Glutamatergic neuron (in vitro differentiated cells): Measurements from ENCODE around the gene TM4SF5. TPM values are rescaled to one million over a fixed set of nuclear protein-coding genes. Genes with fewer than 3 reads are reported as not detected.

ENCODE experiments used
- DNase-seq: peaks from one replicate; pipeline ENCODE4 v3.0.0; 2022
- H3K27ac Mint-ChIP-seq: one replicate; pipeline ENCODE4 v1.8.0; 2020; ENCODE audit warnings: mild to moderate bottlenecking, mixed read lengths, inconsistent platforms; ENCODE audit not compliant: unreplicated experiment
- H3K27me3 Mint-ChIP-seq: one replicate; pipeline ENCODE4 v1.8.0; 2020; ENCODE audit warnings: mild to moderate bottlenecking, moderate library complexity, mixed read lengths, inconsistent platforms; ENCODE audit not compliant: unreplicated experiment
- H3K36me3 Mint-ChIP-seq: one replicate; pipeline ENCODE4 v1.8.0; 2020; ENCODE audit warnings: mild to moderate bottlenecking, mixed read lengths, inconsistent platforms; ENCODE audit not compliant: unreplicated experiment
- H3K4me1 Mint-ChIP-seq: one replicate; pipeline ENCODE4 v1.8.0; 2020; ENCODE audit warnings: mild to moderate bottlenecking, low read depth, mixed read lengths, inconsistent platforms; ENCODE audit not compliant: unreplicated experiment
- H3K4me3 Mint-ChIP-seq: one replicate; pipeline ENCODE4 v1.8.0; 2020; ENCODE audit warnings: mild to moderate bottlenecking, mixed read lengths, inconsistent platforms; ENCODE audit not compliant: unreplicated experiment
- H3K9me3 Mint-ChIP-seq: one replicate; pipeline ENCODE4 v1.8.0; 2020; ENCODE audit warnings: mild to moderate bottlenecking, moderate library complexity, mixed read lengths, inconsistent platforms; ENCODE audit not compliant: unreplicated experiment
- total RNA-seq: library from RNA; stranded (reverse); fragmentation: NEBNext Ultra II Directional; extraction: Animal tissue kit (Norgen Biotek cat#: 25700); gene quantifications from one replicate; pipeline ENCODE4 v1.2.1, GENCODE V29; 2021; ENCODE audit not compliant: unreplicated experiment
- TF ChIP-seq, protein P1 (sequence below): fragments of 200-600 bp; sonication (generic); IDR thresholded peaks from one replicate; pipeline ENCODE4 v1.5.0; 2021; ENCODE audit not compliant: partially characterized antibody, unreplicated experiment

The TM4SF5 gene
- total RNA-seq, 1 donor from 2014 or later, result not detected

DNA sequence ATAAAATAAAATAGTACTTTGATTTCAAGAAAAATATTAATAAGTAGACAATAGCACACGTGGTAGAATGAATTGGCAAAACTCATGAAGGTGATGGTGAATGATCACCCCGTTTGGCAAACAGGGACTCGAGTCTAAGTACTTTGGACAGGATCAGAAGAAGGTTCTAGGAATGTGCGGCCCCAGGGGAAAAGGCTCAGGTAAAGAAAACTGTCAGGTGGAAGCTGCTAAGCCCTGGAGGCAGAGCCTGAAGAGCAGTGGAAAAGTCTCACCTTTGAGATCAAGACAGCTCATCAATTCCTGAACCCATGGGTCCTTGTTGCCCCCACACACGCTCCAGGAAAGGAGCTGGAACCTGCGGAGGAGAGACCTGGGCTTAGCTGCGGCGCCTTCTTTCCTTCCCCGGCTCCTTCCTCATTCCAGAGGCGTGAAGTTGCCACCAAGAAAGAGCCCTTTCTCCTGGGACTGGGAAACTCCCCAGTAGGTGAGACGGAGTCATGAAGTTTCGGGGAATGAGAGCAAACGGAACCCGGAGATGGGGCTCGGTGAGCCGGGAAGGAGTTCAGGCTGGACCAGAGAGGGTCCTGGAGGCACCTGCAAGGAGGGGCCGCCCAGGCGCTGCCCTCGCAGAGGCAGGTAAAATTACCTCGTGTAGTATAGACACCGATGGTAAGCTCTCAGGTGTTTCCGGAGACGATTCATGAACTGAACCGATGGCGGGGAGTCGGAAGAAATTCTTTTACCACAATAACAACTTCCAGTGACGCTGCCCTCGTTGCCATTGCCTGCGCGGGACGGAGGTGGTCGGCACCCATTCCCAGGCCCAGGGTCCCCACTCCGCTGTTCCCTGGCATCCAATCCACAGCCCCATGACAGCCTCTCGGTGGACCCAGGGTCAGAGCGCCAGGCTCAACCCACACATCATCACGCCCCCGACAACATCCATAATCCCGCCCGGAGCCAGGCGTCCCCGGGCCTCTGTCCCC is 33.3 kb upstream of the TM4SF5 start:
- Mint-ChIP-seq H3K9me3 (no peaks in the 10 kb centered on the region), H3K4me1 (no peaks in the 10 kb centered on the region), H3K27me3 (peaks cover 28% of the 10 kb centered on the region), H3K4me3 (peak overlapping the region; percentile 57), H3K27ac (no peak overlapping the region), H3K36me3 (peaks cover 7% of the 10 kb centered on the region)
- TF ChIP-seq, protein P1, sequence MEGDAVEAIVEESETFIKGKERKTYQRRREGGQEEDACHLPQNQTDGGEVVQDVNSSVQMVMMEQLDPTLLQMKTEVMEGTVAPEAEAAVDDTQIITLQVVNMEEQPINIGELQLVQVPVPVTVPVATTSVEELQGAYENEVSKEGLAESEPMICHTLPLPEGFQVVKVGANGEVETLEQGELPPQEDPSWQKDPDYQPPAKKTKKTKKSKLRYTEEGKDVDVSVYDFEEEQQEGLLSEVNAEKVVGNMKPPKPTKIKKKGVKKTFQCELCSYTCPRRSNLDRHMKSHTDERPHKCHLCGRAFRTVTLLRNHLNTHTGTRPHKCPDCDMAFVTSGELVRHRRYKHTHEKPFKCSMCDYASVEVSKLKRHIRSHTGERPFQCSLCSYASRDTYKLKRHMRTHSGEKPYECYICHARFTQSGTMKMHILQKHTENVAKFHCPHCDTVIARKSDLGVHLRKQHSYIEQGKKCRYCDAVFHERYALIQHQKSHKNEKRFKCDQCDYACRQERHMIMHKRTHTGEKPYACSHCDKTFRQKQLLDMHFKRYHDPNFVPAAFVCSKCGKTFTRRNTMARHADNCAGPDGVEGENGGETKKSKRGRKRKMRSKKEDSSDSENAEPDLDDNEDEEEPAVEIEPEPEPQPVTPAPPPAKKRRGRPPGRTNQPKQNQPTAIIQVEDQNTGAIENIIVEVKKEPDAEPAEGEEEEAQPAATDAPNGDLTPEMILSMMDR, result no peak
- no peak for DNase-seq

DNA sequence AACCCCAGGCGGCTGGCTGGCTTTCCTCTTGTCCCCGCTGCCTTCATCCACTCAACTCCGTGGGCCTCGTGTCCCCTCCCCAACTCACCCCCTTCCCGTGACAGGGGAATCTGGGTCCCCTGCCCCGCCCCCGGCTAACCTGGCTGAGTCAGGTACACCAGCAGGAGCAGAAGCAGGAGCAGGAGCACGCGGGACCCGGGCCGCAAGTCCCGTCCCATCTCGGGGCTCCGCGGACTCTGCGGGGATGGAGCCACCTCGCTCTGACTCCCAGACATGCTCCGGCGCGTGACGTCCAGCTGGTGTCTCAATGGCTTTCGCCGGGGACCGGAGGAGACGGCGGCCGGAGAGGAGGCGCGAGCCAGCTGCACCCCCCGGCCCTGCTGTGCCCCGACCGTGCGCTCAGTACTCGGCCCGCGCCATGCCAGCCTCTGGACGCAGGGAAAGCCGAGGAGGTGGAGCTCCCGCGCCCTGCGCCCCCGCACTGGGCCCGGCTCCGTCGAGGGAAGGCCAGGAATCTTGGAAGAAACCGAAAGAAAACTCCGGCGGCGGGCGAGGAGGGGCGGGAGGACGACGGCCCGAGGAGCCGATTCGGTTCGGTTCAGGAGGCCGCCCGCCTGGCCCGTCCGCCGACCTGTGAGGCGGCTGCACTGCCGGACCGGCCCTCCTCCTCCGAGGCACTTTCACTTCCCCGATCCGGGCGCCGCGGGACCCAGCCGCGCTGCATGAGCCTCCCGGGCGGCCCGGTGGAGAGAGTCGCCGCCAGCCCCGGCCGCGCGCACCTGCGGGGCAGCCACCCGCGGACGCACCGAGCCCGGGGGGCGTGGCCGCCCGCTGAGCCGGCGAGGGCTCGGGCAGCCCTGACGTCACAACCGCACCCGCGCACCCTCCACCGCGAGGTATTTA is 32.3 kb upstream of the TM4SF5 start, which contains the start of the genes CXCL16 and ZMYND15:
Gene CXCL16 (minus strand): TSS at position 807 of the 903 bp plus-strand sequence. CDS start 589 bp downstream, at position 218.
Gene ZMYND15 (plus strand): TSS at position 712 of the 903 bp plus-strand sequence. CDS start 716 bp downstream, outside the sequence.
- peak; percentile 63 for DNase-seq
- peaks cover 7% of the 10 kb centered on the region for H3K36me3 Mint-ChIP-seq
- H3K4me1 Mint-ChIP-seq, result no peaks in the 10 kb centered on the region
- peaks cover 28% of the 10 kb centered on the region for H3K27me3 Mint-ChIP-seq
- TF ChIP-seq, protein P1, result no peak
- peak within 1 kb of the TSS; percentile 68 for H3K4me3 Mint-ChIP-seq
- H3K27ac Mint-ChIP-seq, result peak within 1 kb of the TSS; percentile 41
- no peaks in the 10 kb centered on the region for H3K9me3 Mint-ChIP-seq

DNA sequence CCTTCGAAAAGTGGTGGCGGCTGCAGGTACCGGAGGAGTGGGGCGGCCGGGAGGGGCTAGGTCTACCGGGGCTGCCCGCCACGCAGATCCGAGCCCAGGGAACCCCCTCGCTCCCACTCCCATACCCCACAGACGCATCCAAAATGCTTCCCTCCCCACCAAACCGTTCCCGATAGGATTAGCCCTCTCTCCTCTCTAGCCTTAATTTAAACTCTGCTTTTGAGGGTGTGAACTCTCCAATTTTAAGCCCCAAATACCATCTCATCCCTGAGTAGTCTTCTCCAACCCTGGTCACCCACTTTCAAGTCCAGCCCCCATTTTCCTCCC is 31.7 kb upstream of the TM4SF5 start:
- peaks cover 28% of the 10 kb centered on the region for H3K27me3 Mint-ChIP-seq
- H3K4me1 Mint-ChIP-seq, result no peaks in the 10 kb centered on the region
- H3K36me3 Mint-ChIP-seq, result peaks cover 7% of the 10 kb centered on the region
- DNase-seq, result no peak
- TF ChIP-seq, protein P1, result no peak
- H3K27ac Mint-ChIP-seq, result peak overlapping the region; percentile 41
- peak overlapping the region; percentile 68 for H3K4me3 Mint-ChIP-seq
- H3K9me3 Mint-ChIP-seq, result no peaks in the 10 kb centered on the region

DNA sequence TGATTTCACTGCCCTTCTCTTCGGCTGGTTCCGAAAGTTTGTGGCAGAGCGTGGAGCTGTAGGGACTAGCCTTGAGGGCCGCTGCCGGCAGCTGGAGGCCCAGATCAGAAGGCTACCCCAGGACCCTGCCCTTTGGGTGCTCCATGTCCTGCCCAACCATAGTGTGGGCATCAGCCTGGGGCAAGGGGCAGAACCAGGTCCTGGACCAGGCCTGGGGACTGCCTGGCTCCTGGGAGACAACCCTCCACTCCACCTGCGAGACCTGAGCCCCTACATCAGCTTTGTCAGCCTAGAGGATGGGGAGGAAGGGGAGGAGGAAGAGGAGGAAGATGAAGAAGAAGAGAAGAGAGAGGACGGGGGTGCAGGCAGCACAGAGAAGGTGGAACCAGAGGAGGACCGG is 31.1 kb upstream of the TM4SF5 start:
- TF ChIP-seq, protein P1, result no peak
- H3K9me3 Mint-ChIP-seq, result peaks cover 2% of the 10 kb centered on the region
- no peak for DNase-seq
- peaks cover 7% of the 10 kb centered on the region for H3K36me3 Mint-ChIP-seq
- H3K4me3 Mint-ChIP-seq, result peak overlapping the region; percentile 68
- peaks cover 32% of the 10 kb centered on the region for H3K27me3 Mint-ChIP-seq
- H3K27ac Mint-ChIP-seq, result peak overlapping the region; percentile 41
- H3K4me1 Mint-ChIP-seq, result no peaks in the 10 kb centered on the region
